KG1 (cell line): ENCODE measurements around the gene TRNAU1AP.

Experiments
- DNase-seq: peaks from one replicate; lab custom pipeline; 2025; lab: John Stamatoyannopoulos, UW

The TRNAU1AP gene

DNA sequence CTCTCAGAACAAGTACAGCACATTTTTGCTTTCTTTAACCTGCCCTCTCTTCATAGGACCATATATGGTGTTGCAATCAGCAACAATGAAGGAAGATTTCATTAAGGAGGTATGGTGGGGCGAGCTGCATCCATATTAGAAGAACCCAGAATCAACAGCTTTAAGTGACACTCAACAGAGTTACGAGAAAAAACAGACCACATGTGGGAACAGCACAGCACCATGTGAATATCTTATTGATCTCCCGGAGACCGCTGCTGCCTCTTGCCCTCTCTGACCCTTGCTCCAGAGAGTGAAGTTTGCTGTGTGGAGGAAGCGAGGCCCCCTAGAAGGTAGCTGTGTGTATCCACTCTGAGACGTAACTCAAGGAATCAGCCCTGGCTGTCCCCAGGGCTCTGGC lies 52.1 kb downstream of the TRNAU1AP start:
- no peak for DNase-seq

DNA sequence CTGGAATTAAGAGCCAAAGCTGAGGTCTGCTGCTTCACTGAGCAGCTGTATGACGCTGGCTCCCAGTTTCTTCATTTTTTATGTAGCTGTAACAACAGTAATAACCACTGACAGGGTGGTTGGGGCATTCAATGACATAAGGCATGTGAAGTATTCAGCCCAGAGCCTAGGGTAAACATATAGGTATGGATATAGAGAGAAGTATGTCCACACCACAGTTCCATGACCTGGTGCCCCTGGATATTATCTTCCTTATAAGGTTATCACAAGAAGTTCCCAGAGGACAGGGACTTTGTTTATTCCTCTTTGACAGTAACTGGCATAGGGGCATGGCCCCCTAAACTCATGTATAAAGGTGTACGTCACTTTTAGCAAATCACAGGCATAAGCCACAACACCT lies 53.9 kb downstream of the TRNAU1AP start:
- DNase-seq = no peak

DNA sequence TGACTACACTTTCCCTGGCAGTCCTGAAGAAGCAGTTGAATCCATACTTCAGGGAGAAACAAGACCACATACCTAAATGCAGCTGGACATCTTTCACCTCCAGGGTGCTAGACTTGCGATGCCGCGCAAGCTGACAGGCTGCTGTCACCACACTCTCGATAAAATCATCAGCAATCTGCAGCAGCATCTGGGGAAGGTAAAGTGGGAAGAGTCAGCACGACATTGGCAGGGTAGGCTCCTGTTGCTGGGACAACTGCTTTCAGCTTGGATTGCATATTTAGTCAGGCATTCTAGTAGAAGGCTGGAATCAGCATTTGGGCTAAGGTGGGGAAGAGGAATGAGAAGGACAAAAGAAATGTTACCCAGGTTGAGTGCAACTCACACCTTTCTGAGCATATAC lies 60.3 kb downstream of the TRNAU1AP start:
- no peak for DNase-seq
